ENCODE results near the gene TEK.

Gene TEK

DNA sequence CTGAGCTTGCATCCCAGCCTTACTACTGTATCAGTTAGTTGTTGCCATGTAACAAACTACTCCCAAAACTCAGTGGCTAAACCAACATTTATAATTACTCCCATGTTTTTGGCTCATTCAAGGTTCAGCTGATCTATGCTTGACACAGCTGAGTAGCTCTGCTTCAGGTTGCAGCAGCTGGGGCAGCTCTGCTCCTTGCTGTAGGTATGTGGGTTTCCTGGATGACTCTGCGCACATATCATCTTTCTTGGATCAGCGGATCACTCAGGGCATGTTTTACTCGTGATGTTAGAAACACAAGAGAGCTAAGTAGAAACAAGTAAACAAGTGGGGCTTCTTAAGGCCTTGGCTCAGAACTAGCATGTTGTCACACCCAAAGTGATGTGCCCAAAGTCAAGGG is 15.1 kb downstream of the TEK start:
- ATAC-seq (ENCODE audit: insufficient read depth, low read depth) (no peak), DNase-seq (no peak)
- no peak for TF ChIP-seq EZH2 (IDR thresholded peaks at IDR 0.05; ENCODE audit: borderline replicate concordance, low read depth, low read length, severe bottlenecking)
- TF ChIP-seq, protein P1, sequence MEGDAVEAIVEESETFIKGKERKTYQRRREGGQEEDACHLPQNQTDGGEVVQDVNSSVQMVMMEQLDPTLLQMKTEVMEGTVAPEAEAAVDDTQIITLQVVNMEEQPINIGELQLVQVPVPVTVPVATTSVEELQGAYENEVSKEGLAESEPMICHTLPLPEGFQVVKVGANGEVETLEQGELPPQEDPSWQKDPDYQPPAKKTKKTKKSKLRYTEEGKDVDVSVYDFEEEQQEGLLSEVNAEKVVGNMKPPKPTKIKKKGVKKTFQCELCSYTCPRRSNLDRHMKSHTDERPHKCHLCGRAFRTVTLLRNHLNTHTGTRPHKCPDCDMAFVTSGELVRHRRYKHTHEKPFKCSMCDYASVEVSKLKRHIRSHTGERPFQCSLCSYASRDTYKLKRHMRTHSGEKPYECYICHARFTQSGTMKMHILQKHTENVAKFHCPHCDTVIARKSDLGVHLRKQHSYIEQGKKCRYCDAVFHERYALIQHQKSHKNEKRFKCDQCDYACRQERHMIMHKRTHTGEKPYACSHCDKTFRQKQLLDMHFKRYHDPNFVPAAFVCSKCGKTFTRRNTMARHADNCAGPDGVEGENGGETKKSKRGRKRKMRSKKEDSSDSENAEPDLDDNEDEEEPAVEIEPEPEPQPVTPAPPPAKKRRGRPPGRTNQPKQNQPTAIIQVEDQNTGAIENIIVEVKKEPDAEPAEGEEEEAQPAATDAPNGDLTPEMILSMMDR (IDR thresholded peaks at IDR 0.05; ENCODE audit: borderline replicate concordance, extremely low read depth, low read length, poor library complexity, severe bottlenecking), result no peak
- H3K27ac ChIP-seq (ENCODE audit: low read length), result no peak overlapping the region
- no peak overlapping the region for H2AFZ ChIP-seq (ENCODE audit: low read depth, low read length)
- H3K36me3 ChIP-seq (ENCODE audit: insufficient read depth, low read length), result no peaks in the 10 kb centered on the region
- no peak overlapping the region for H3K4me3 ChIP-seq (ENCODE audit: low read depth in 1 of 2, low read length in 2 of 2)
- no peak overlapping the region for H3K9ac ChIP-seq (ENCODE audit: low read depth, low read length)
- no peaks in the 10 kb centered on the region for H3K27me3 ChIP-seq (ENCODE audit: insufficient read depth, low read length, poor library complexity)
- no peaks in the 10 kb centered on the region for H3K79me2 ChIP-seq (ENCODE audit: insufficient read depth, low read length)
- H4K20me1 ChIP-seq (ENCODE audit: insufficient read depth, low read length), result no peaks in the 10 kb centered on the region
- H3K4me2 ChIP-seq (ENCODE audit: insufficient read depth, low read length), result no peak overlapping the region
- H3K4me1 ChIP-seq (ENCODE audit: insufficient read depth, low read length), result no peaks in the 10 kb centered on the region
- H3K9me3 ChIP-seq (ENCODE audit: insufficient read depth, low read length, severe bottlenecking), result no peaks in the 10 kb centered on the region

DNA sequence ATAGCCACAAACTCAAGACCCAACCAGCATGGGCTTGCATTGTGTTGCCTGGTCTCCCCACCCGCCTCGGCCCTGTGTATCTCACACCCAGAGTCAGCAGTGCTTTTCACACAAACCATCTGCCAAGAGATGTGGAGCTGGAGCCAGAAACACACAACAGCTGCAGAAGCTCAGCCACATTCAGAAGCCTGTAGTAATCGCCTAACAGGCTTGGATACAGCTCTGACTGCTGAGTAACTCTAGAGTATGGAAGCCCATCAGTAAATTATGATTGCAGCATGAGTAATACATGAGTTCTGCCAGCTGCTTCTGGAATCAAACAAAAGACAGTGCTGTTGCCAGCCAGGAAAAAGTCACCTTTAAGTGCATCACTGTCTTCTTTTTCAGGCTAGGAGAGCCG is 16.0 kb downstream of the TEK start:
- Histone ChIP-seq H3K9me3 (ENCODE audit: insufficient read depth, low read length, severe bottlenecking) (no peaks in the 10 kb centered on the region), H3K79me2 (ENCODE audit: insufficient read depth, low read length) (no peaks in the 10 kb centered on the region), H3K4me3 (ENCODE audit: low read depth in 1 of 2, low read length in 2 of 2) (no peak overlapping the region), H3K27me3 (ENCODE audit: insufficient read depth, low read length, poor library complexity) (no peaks in the 10 kb centered on the region), H2AFZ (ENCODE audit: low read depth, low read length) (no peak overlapping the region), H3K36me3 (ENCODE audit: insufficient read depth, low read length) (no peaks in the 10 kb centered on the region), H3K4me2 (ENCODE audit: insufficient read depth, low read length) (no peak overlapping the region), H4K20me1 (ENCODE audit: insufficient read depth, low read length) (no peaks in the 10 kb centered on the region), H3K9ac (ENCODE audit: low read depth, low read length) (no peak overlapping the region), H3K4me1 (ENCODE audit: insufficient read depth, low read length) (no peaks in the 10 kb centered on the region), H3K27ac (ENCODE audit: low read length) (no peak overlapping the region)
- TF ChIP-seq, protein P1 (IDR thresholded peaks at IDR 0.05; ENCODE audit: borderline replicate concordance, extremely low read depth, low read length, poor library complexity, severe bottlenecking), result no peak
- TF ChIP-seq EZH2 (IDR thresholded peaks at IDR 0.05; ENCODE audit: borderline replicate concordance, low read depth, low read length, severe bottlenecking), result no peak
- DNase-seq, result no peak
- no peak for ATAC-seq (ENCODE audit: insufficient read depth, low read depth)

DNA sequence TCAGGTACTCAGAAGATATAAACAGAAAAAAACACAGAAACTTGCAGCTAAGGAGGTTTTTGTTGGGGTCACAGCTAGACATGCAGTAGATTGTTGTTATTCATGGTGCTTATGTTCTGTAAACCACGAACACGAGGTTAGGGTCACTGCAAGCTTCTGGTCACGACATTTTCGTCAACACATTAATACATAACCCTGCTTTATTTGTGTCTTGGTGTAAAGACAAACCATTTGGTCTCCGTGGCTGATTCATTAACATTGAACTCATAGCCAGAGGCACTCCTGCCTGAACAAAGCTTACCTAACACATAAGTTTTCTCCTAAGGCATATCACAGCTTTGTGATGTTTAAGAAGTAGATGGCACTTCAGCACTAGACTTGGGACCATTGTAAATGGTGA is 16.9 kb downstream of the TEK start:
- no peaks in the 10 kb centered on the region for H4K20me1 ChIP-seq (ENCODE audit: insufficient read depth, low read length)
- H3K4me3 ChIP-seq (ENCODE audit: low read depth in 1 of 2, low read length in 2 of 2), result no peak overlapping the region
- TF ChIP-seq EZH2 (IDR thresholded peaks at IDR 0.05; ENCODE audit: borderline replicate concordance, low read depth, low read length, severe bottlenecking), result no peak
- TF ChIP-seq, protein P1 (IDR thresholded peaks at IDR 0.05; ENCODE audit: borderline replicate concordance, extremely low read depth, low read length, poor library complexity, severe bottlenecking), result no peak
- H3K27me3 ChIP-seq (ENCODE audit: insufficient read depth, low read length, poor library complexity), result no peaks in the 10 kb centered on the region
- no peaks in the 10 kb centered on the region for H3K9me3 ChIP-seq (ENCODE audit: insufficient read depth, low read length, severe bottlenecking)
- H2AFZ ChIP-seq (ENCODE audit: low read depth, low read length), result no peak overlapping the region
- H3K79me2 ChIP-seq (ENCODE audit: insufficient read depth, low read length), result no peaks in the 10 kb centered on the region
- H3K4me2 ChIP-seq (ENCODE audit: insufficient read depth, low read length), result no peak overlapping the region
- H3K36me3 ChIP-seq (ENCODE audit: insufficient read depth, low read length), result no peaks in the 10 kb centered on the region
- DNase-seq, result no peak
- no peak overlapping the region for H3K27ac ChIP-seq (ENCODE audit: low read length)
- ATAC-seq (ENCODE audit: insufficient read depth, low read depth), result no peak
- no peaks in the 10 kb centered on the region for H3K4me1 ChIP-seq (ENCODE audit: insufficient read depth, low read length)
- H3K9ac ChIP-seq (ENCODE audit: low read depth, low read length), result no peak overlapping the region

DNA sequence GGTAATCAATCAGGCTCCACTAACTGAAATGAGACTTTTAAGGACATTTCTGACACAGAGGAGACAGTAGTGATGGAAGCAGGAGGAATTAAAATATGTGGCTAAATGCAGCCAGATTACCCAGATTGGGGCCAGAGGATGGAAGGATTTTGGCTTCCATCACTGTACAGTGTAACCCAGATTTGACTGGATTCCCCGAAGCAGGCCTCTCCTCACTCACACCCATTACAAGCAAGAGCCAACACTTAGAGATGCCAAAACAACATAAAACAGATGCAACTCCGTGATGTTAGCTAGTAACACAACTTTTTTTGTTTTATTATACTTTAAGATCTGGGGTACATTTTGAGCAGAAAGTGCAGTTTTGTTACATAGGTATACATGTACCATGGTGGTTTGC is 17.6 kb downstream of the TEK start:
- H3K9me3 ChIP-seq (ENCODE audit: insufficient read depth, low read length, severe bottlenecking), result no peaks in the 10 kb centered on the region
- no peaks in the 10 kb centered on the region for H4K20me1 ChIP-seq (ENCODE audit: insufficient read depth, low read length)
- no peak overlapping the region for H2AFZ ChIP-seq (ENCODE audit: low read depth, low read length)
- no peak overlapping the region for H3K4me2 ChIP-seq (ENCODE audit: insufficient read depth, low read length)
- H3K27ac ChIP-seq (ENCODE audit: low read length), result no peak overlapping the region
- TF ChIP-seq, protein P1 (IDR thresholded peaks at IDR 0.05; ENCODE audit: borderline replicate concordance, extremely low read depth, low read length, poor library complexity, severe bottlenecking), result no peak
- TF ChIP-seq EZH2 (IDR thresholded peaks at IDR 0.05; ENCODE audit: borderline replicate concordance, low read depth, low read length, severe bottlenecking), result no peak
- no peaks in the 10 kb centered on the region for H3K79me2 ChIP-seq (ENCODE audit: insufficient read depth, low read length)
- ATAC-seq (ENCODE audit: insufficient read depth, low read depth) (no peak), DNase-seq (no peak)
- H3K36me3 ChIP-seq (ENCODE audit: insufficient read depth, low read length), result no peaks in the 10 kb centered on the region
- H3K27me3 ChIP-seq (ENCODE audit: insufficient read depth, low read length, poor library complexity), result no peaks in the 10 kb centered on the region
- H3K4me1 ChIP-seq (ENCODE audit: insufficient read depth, low read length), result no peaks in the 10 kb centered on the region
- H3K4me3 ChIP-seq (ENCODE audit: low read depth in 1 of 2, low read length in 2 of 2), result no peak overlapping the region
- H3K9ac ChIP-seq (ENCODE audit: low read depth, low read length), result no peak overlapping the region

Data from DND-41 (cell line).